ENCODE data around the gene SIL1. TPM values are rescaled to one million over a fixed set of nuclear protein-coding genes. Genes with fewer than 3 reads are reported as not detected.
"Not testable (repeated sequence)": the region's sequence is repeated elsewhere in the genome, so short reads cannot be mapped to it uniquely, and the experiment has no call there.

Gene SIL1
- total and polyA plus RNA-seq, 2 donors (not counting 3 experiments of a cell fraction or from before 2014, with no cell fraction given), result 47.6 to 67.2 TPM

DNA sequence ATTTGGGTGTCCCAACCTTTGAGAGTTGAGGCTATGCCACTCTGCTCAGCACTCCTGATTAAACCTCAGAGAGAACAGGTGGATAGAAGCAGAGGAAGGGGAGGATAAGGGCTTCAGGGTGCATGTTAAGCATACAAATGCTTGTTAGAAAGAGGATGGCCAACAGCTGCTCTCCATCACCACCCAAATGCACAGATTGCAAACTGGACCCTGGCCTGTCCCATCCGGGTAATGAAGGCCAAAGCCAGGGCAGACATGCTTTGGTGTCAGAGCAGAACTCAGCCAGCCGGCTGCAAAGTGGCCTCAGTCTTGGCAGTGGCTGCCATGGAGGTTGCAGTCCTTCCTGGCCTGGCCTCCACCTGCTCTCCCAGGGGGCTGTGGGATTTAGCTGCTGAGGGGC lies 84.3 kb downstream of the SIL1 start:
- no peak overlapping the region for H3K4me2 ChIP-seq (ENCODE audit: insufficient read depth, low read length)
- DNase-seq (ENCODE audit: low read depth, low spot score) (no peak), FAIRE-seq (no peak)
- CTCF ChIA-PET, result interaction anchor here (0.9 to 1.5 kb wide), 2 partner anchors 24 to 324 kb away, joined by 3 to 4 read pairs; no protein-coding TSS in a partner anchor
- no peaks in the 10 kb centered on the region for H3K79me2 ChIP-seq (ENCODE audit: control insufficient read depth, insufficient read depth, low read length)
- no peaks in the 10 kb centered on the region for H3K4me1 ChIP-seq (ENCODE audit: control insufficient read depth, extremely low read depth, insufficient read depth, low read length)
- no peak overlapping the region for H3K9ac ChIP-seq (replicated peaks; ENCODE audit: extremely low read depth, insufficient read depth, low read length)
- POLR2A ChIA-PET, result no interaction called here
- H3K27me3 ChIP-seq (ENCODE audit: control insufficient read depth in 2 of 2, insufficient read depth in 2 of 2, low read length in 2 of 2), result no peaks in the 10 kb centered on the region
- H3K9me1 ChIP-seq (replicated peaks; ENCODE audit: control insufficient read depth, extremely low read depth, insufficient read depth, low read length), result no peaks in the 10 kb centered on the region
- H3K9me3 ChIP-seq (replicated peaks; ENCODE audit: control insufficient read depth, insufficient read depth, low read length), result no peaks in the 10 kb centered on the region
- no peak overlapping the region for H3K27ac ChIP-seq (ENCODE audit: insufficient read depth, low read depth, low read length)
- dilution Hi-C loops (cut with MboI; ENCODE audit: extremely low pct_ligation_motif_present, low sequenced_read_pairs) (no loop called here), intact Hi-C loops (cut with micrococcal nuclease) (no loop called here)
- no peaks in the 10 kb centered on the region for H4K20me1 ChIP-seq (replicated peaks; ENCODE audit: control insufficient read depth, extremely low read depth, insufficient read depth, low read length)
- peaks cover 0 to 4% of the 10 kb centered on the region in 2 experiments for H3K36me3 ChIP-seq (ENCODE audit: control insufficient read depth in 2 of 2, extremely low read depth in 1 of 2, insufficient read depth in 2 of 2, low read length in 2 of 2)
- no TSS peak for BruUV-seq (replicated peaks)
- TF ChIP-seq EZH2 (IDR thresholded peaks at IDR 0.05; ENCODE audit: borderline replicate concordance, low read depth, low read length, severe bottlenecking) (no peak), GATA2 (IDR thresholded peaks at IDR 0.05; ENCODE audit: insufficient read depth, insufficient read length, low read depth, low read length) (no peak), FOS (IDR thresholded peaks at IDR 0.05; ENCODE audit: borderline replicate concordance, insufficient read depth, low read length) (no peak), POLR2AphosphoS5 (IDR thresholded peaks at IDR 0.05; ENCODE audit: insufficient read depth, low read depth, low read length) (no peak), JUN (IDR thresholded peaks at IDR 0.05; ENCODE audit: borderline replicate concordance, insufficient read depth, insufficient read length, low read depth) (no peak), POLR2A (IDR thresholded peaks at IDR 0.05; ENCODE audit: low read depth, low read length) (no peak), MYC (IDR thresholded peaks at IDR 0.05; ENCODE audit: low read depth, low read length) (no peak)
- TF ChIP-seq, protein P1, sequence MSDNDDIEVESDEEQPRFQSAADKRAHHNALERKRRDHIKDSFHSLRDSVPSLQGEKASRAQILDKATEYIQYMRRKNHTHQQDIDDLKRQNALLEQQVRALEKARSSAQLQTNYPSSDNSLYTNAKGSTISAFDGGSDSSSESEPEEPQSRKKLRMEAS (IDR thresholded peaks at IDR 0.05; ENCODE audit: insufficient read depth, insufficient read length), result no peak
- TF ChIP-seq, protein P2, sequence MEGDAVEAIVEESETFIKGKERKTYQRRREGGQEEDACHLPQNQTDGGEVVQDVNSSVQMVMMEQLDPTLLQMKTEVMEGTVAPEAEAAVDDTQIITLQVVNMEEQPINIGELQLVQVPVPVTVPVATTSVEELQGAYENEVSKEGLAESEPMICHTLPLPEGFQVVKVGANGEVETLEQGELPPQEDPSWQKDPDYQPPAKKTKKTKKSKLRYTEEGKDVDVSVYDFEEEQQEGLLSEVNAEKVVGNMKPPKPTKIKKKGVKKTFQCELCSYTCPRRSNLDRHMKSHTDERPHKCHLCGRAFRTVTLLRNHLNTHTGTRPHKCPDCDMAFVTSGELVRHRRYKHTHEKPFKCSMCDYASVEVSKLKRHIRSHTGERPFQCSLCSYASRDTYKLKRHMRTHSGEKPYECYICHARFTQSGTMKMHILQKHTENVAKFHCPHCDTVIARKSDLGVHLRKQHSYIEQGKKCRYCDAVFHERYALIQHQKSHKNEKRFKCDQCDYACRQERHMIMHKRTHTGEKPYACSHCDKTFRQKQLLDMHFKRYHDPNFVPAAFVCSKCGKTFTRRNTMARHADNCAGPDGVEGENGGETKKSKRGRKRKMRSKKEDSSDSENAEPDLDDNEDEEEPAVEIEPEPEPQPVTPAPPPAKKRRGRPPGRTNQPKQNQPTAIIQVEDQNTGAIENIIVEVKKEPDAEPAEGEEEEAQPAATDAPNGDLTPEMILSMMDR (IDR thresholded peaks at IDR 0.05; ENCODE audit: extremely low read depth in 1 of 2, insufficient read depth in 1 of 2, low read depth in 1 of 2, low read length in 2 of 2), result no peak
- no peak overlapping the region for H2AFZ ChIP-seq (ENCODE audit: low read depth, low read length)
- no peak overlapping the region for H3K4me3 ChIP-seq (replicated peaks in 1 of 3; ENCODE audit: insufficient read depth in 1 of 3, low read depth in 1 of 3, low read length in 3 of 3)

GRCh38 chr5:139112362-139112761 lies 85.8 kb downstream of the SIL1 start:
- BruUV-seq (replicated peaks); H3K4me1 ChIP-seq (ENCODE audit: control insufficient read depth, extremely low read depth, insufficient read depth, low read length); H3K4me3 ChIP-seq (replicated peaks in 1 of 3; ENCODE audit: insufficient read depth in 1 of 3, low read depth in 1 of 3, low read length in 3 of 3); POLR2A ChIA-PET; intact Hi-C loops (cut with micrococcal nuclease); CTCF ChIA-PET; H3K4me2 ChIP-seq (ENCODE audit: insufficient read depth, low read length); H3K79me2 ChIP-seq (ENCODE audit: control insufficient read depth, insufficient read depth, low read length); H3K9ac ChIP-seq (replicated peaks; ENCODE audit: extremely low read depth, insufficient read depth, low read length); H2AFZ ChIP-seq (ENCODE audit: low read depth, low read length); H3K27ac ChIP-seq (ENCODE audit: insufficient read depth, low read depth, low read length); DNase-seq (ENCODE audit: low read depth, low spot score); H3K9me1 ChIP-seq (replicated peaks; ENCODE audit: control insufficient read depth, extremely low read depth, insufficient read depth, low read length); H3K36me3 ChIP-seq (ENCODE audit: control insufficient read depth in 2 of 2, extremely low read depth in 1 of 2, insufficient read depth in 2 of 2, low read length in 2 of 2); H3K9me3 ChIP-seq (replicated peaks; ENCODE audit: control insufficient read depth, insufficient read depth, low read length); FAIRE-seq; dilution Hi-C loops (cut with MboI; ENCODE audit: extremely low pct_ligation_motif_present, low sequenced_read_pairs); H3K27me3 ChIP-seq (ENCODE audit: control insufficient read depth in 2 of 2, insufficient read depth in 2 of 2, low read length in 2 of 2); H4K20me1 ChIP-seq (replicated peaks; ENCODE audit: control insufficient read depth, extremely low read depth, insufficient read depth, low read length): not testable (repeated sequence)
